Kidney (tissue), 14 donors: ENCODE data around the gene CXCR6. TPM values are rescaled to one million over a fixed set of nuclear protein-coding genes. Genes with fewer than 3 reads are reported as not detected.

Experiments
- DNase-seq, 5 donors: peaks; one replicate each; pipeline ENCODE4 v3.0.0-alpha.2; 2013 to 2020
- FAIRE-seq: peaks from 2 replicates; lab custom pipeline; 2012; peaks lifted over from hg19 to GRCh38; lab: Jason Lieb, UNC
- H3K27ac ChIP-seq, 2 donors: one replicate each; pipeline ENCODE4 v1.7.0; 2013; ENCODE audit warnings: low read depth in 2 of 2, low read length in 2 of 2, inconsistent platforms in 1 of 2
- H3K27me3 ChIP-seq: one replicate; pipeline ENCODE4 v1.7.1; 2013; ENCODE audit warnings: low read length, inconsistent platforms; ENCODE audit not compliant: control insufficient read depth, insufficient read depth
- H3K36me3 ChIP-seq, 3 donors: one replicate each; pipeline versions ENCODE4 v1.7.0 to v1.7.1; 2013; ENCODE audit warnings: low read length in 3 of 3, control low read depth in 1 of 3, inconsistent platforms in 1 of 3; ENCODE audit not compliant: insufficient read depth in 3 of 3, control insufficient read depth in 2 of 3
- H3K4me1 ChIP-seq, 3 donors: one replicate each; pipeline versions ENCODE4 v1.7.0 to v1.7.1; 2013; ENCODE audit warnings: low read length in 3 of 3, inconsistent platforms in 1 of 3, low read depth in 1 of 3; ENCODE audit not compliant: control insufficient read depth in 2 of 3, insufficient read depth in 2 of 3
- H3K4me3 ChIP-seq, 3 donors: one replicate each; pipeline versions ENCODE4 v1.7.0 to v1.8.1; 2013; ENCODE audit warnings: low read length in 3 of 3, control low read depth in 1 of 3, inconsistent platforms in 1 of 3
- H3K9ac ChIP-seq, 3 donors: one replicate each; pipeline versions ENCODE4 v1.7.0 to v1.7.1; 2013; ENCODE audit warnings: low read length in 3 of 3, control low read depth in 1 of 3, inconsistent platforms in 1 of 3
- H3K9me3 ChIP-seq, 3 donors: one replicate each; pipeline versions ENCODE4 v1.7.0 to v1.7.1; 2013; ENCODE audit warnings: low read length in 3 of 3, control low read depth in 1 of 3, inconsistent platforms in 1 of 3; ENCODE audit not compliant: control insufficient read depth in 2 of 3, insufficient read depth in 1 of 3
- CTCF ChIP-seq: IDR thresholded peaks from 3 replicates; pipeline ENCODE4 v1.5.1; 2012; ENCODE audit warnings: mild to moderate bottlenecking, moderate library complexity, borderline replicate concordance; ENCODE audit not compliant: insufficient read depth; ENCODE audit errors: extremely low read depth
- intact Hi-C: fragments of 100-400 bp; cut with DNase I; formaldehyde crosslinking; loops from one replicate; pipeline ENCODE4 v1.11.1; 2022
- polyA plus RNA-seq: library from polyadenylated mRNA; stranded (reverse); fragments of 350-450 nt; fragmentation: Illumina TruSeq; extraction: RNeasy Lipid Tissue Mini Kit (QIAGEN cat#74804); gene quantifications from one replicate; pipeline ENCODE4 v1.2.3, GENCODE V29; 2014; ENCODE audit warnings: low read depth, low replicate concordance; ENCODE audit not compliant: insufficient read depth
- total RNA-seq: library from RNA; stranded (reverse); fragmentation: NEBNext Ultra II Directional; extraction: Animal tissue kit (Norgen Biotek cat#: 25700); gene quantifications from one replicate; pipeline ENCODE4 v1.2.1, GENCODE V29; 2021
- donor health status: control.
- donor health status: control.
- donor health status: control.
- donor health status: control.
- donor health status: control.
- donor health status: DM: yes; HTN: yes; CAD: no.
- donor health status: Normal renal cell carcinoma (clear cell type).

The CXCR6 gene
- total and polyA plus RNA-seq, 2 donors from 2014 or later: 0.39 to 2.7 TPM

GRCh38 chr3:45976191-45977091 is 33.2 kb downstream of the CXCR6 start:
- Histone ChIP-seq H3K4me3 (no peak overlapping the region), H3K27me3 (no peaks in the 10 kb centered on the region), H3K36me3 (peaks cover 0 to 35% (median 28%) of the 10 kb centered on the region in 3 donors), H3K27ac (no peak overlapping the region), H3K9ac (no peak overlapping the region), H3K4me1 (no peaks in the 10 kb centered on the region), H3K9me3 (no peaks in the 10 kb centered on the region)
- no peak for TF ChIP-seq CTCF
- intact Hi-C loops: no loop called here
- no peak for FAIRE-seq
- no peak for DNase-seq

GRCh38 chr3:45978006-45978761 is 34.9 kb downstream of the CXCR6 start:
- Histone ChIP-seq H3K27ac (no peak overlapping the region), H3K9me3 (no peaks in the 10 kb centered on the region), H3K4me1 (no peaks in the 10 kb centered on the region), H3K27me3 (no peaks in the 10 kb centered on the region), H3K9ac (no peak overlapping the region), H3K4me3 (no peak overlapping the region), H3K36me3 (peaks cover 0 to 48% (median 36%) of the 10 kb centered on the region in 3 donors)
- TF ChIP-seq CTCF: no peak
- intact Hi-C loops: no loop called here
- DNase-seq: peak in 2 of 5 donors; percentile 26 to 40
- no peak for FAIRE-seq

DNA sequence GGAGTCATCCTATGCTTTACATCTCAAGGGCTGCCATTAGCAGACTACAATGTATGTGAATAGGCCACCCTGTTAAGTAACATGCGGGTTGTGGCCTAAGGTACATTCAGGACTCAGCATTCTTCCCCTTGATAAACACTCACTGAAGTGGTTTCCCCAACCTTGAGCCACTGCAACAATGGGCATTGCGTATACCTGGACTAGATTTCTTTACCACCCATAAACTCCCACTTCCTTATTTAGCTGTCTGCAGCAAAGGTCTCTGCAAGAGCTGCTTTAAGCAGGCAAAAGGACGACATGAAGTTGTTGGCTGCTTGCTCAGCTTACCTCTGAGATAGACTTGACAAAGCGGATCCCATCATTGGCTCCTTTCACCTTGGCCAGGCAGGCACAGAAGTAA is 36.1 kb downstream of the CXCR6 start:
- Histone ChIP-seq H3K9ac (no peak overlapping the region), H3K36me3 (peaks cover 0 to 60% (median 39%) of the 10 kb centered on the region in 3 donors), H3K27me3 (no peaks in the 10 kb centered on the region), H3K9me3 (no peaks in the 10 kb centered on the region), H3K4me1 (no peaks in the 10 kb centered on the region), H3K4me3 (no peak overlapping the region), H3K27ac (no peak overlapping the region)
- DNase-seq: no peak
- FAIRE-seq: no peak
- no peak for TF ChIP-seq CTCF
- intact Hi-C loops: no loop called here
